HEK293T (cell line): ENCODE results near the gene PBX1.

Experiments
- BHLHE40 ChIP-seq: fragments of 450-650 bp; IDR thresholded peaks from 2 replicates; pipeline ENCODE4 v1.6.1; 2016; ENCODE audit warnings: mild to moderate bottlenecking, moderate library complexity, borderline replicate concordance
- ELF4 ChIP-seq: fragments of 450-650 bp; IDR thresholded peaks from 2 replicates; pipeline ENCODE4 v1.6.1; 2017; ENCODE audit warnings: antibody characterized with exemption
- FOXK2 ChIP-seq: fragments of 450-650 bp; IDR thresholded peaks from 2 replicates; pipeline ENCODE4 v1.6.1; 2016; ENCODE audit warnings: mild to moderate bottlenecking
- NFRKB ChIP-seq: fragments of 450-650 bp; IDR thresholded peaks from 2 replicates; pipeline ENCODE4 v1.6.1; 2016; ENCODE audit warnings: mild to moderate bottlenecking, moderate library complexity
- PKNOX1 ChIP-seq: fragments of 450-650 bp; IDR thresholded peaks from 2 replicates; pipeline ENCODE4 v1.6.1; 2016
- TARDBP ChIP-seq: fragments of 450-650 bp; IDR thresholded peaks from 2 replicates; pipeline ENCODE4 v1.6.1; 2016
- ZNF384 ChIP-seq: fragments of 450-650 bp; IDR thresholded peaks from 2 replicates; pipeline ENCODE4 v1.6.1; 2016

GRCh38 chr1:164591858-164592257 lies 32.9 kb downstream of the PBX1 start:
- TF ChIP-seq ZNF384, result no peak
- no peak for TF ChIP-seq TARDBP
- no peak for TF ChIP-seq FOXK2
- TF ChIP-seq PKNOX1, result peak; percentile 94
- no peak for TF ChIP-seq NFRKB
- no peak for TF ChIP-seq BHLHE40
- TF ChIP-seq ELF4, result no peak
